Measurements from ENCODE around the gene ANO4. TPM values are rescaled to one million over a fixed set of nuclear protein-coding genes. Genes with fewer than 3 reads are reported as not detected.

Gene ANO4
- polyA plus RNA-seq, 1 donor (not counting 4 experiments of a cell fraction or from before 2014, with no cell fraction given) = 18.1 TPM

DNA sequence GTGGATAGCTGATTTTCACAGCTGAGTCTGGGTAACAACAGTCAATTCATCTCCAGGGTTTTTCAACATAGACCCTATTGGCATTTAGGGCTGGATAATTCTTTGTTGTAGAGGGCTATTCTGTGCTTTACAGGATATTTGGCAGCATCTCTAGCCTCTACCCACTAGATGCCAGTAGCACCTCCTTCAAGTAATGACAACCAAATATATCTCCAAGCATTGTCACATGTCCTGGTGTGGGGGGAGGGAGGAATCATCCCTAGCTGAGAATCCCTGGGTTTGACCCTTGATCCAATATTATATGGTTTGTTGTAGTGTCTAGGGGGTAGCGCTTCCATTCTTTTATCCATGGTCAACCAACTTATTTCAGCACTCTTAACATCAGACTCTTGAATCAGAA, 157.2 kb downstream of the ANO4 start:
- no peaks in the 10 kb centered on the region for H4K20me1 ChIP-seq (ENCODE audit: control insufficient read depth, extremely low read depth, insufficient read depth, low read length)
- FAIRE-seq (no peak), DNase-seq (ENCODE audit: low read depth, low spot score) (no peak)
- TF ChIP-seq CTCF (optimal IDR thresholded peaks at IDR 0.05 in 1 of 3, IDR thresholded peaks at IDR 0.05 in 1 of 3, conservative IDR thresholded peaks at IDR 0.05 in 1 of 3; ENCODE audit: extremely low read depth in 1 of 3, insufficient read depth in 2 of 3, low read length in 3 of 3) (no peak), EZH2 (IDR thresholded peaks at IDR 0.05; ENCODE audit: low read length) (no peak)
- no peaks in the 10 kb centered on the region for H3K79me2 ChIP-seq (ENCODE audit: control insufficient read depth, insufficient read depth, low read length)
- H3K27ac ChIP-seq (ENCODE audit: control insufficient read depth, insufficient read depth, low read length) = no peak overlapping the region
- no peaks in the 10 kb centered on the region for H3K9me1 ChIP-seq (ENCODE audit: control insufficient read depth, extremely low read depth, insufficient read depth, low read length)
- H3K9ac ChIP-seq (ENCODE audit: control insufficient read depth, extremely low read depth, insufficient read depth, low read length) = no peak overlapping the region
- H3K4me1 ChIP-seq (ENCODE audit: control insufficient read depth, extremely low read depth, insufficient read depth, low read length) = no peaks in the 10 kb centered on the region
- no peak overlapping the region for H3K4me2 ChIP-seq (ENCODE audit: control insufficient read depth, extremely low read depth, insufficient read depth, low read depth, low read length)
- no peaks in the 10 kb centered on the region for H3K9me3 ChIP-seq (ENCODE audit: control insufficient read depth, low read depth, low read length)
- dilution Hi-C loops (cut with MboI; ENCODE audit: extremely low pct_ligation_motif_present, low sequenced_read_pairs) = no loop called here
- H2AFZ ChIP-seq (ENCODE audit: control insufficient read depth, low read length) = no peak overlapping the region
- H3K36me3 ChIP-seq (ENCODE audit: control insufficient read depth in 2 of 2, extremely low read depth in 1 of 2, insufficient read depth in 2 of 2, low read length in 2 of 2) = no peaks in the 10 kb centered on the region
- no peak overlapping the region for H3K4me3 ChIP-seq (ENCODE audit: control insufficient read depth in 2 of 3, extremely low read depth in 1 of 3, insufficient read depth in 2 of 3, low read depth in 1 of 3, low read length in 3 of 3)
- no peaks in the 10 kb centered on the region for H3K27me3 ChIP-seq (ENCODE audit: control insufficient read depth, extremely low read depth, insufficient read depth, low read length)

- Histone ChIP-seq H3K9me3 (ENCODE audit: control insufficient read depth, low read depth, low read length) (no peaks in the 10 kb centered on the region), H3K27me3 (ENCODE audit: control insufficient read depth, extremely low read depth, insufficient read depth, low read length) (no peaks in the 10 kb centered on the region), H3K4me2 (ENCODE audit: control insufficient read depth, extremely low read depth, insufficient read depth, low read depth, low read length) (no peak overlapping the region), H3K79me2 (ENCODE audit: control insufficient read depth, insufficient read depth, low read length) (no peaks in the 10 kb centered on the region), H3K9ac (ENCODE audit: control insufficient read depth, extremely low read depth, insufficient read depth, low read length) (no peak overlapping the region), H3K9me1 (ENCODE audit: control insufficient read depth, extremely low read depth, insufficient read depth, low read length) (no peaks in the 10 kb centered on the region), H3K36me3 (ENCODE audit: control insufficient read depth in 2 of 2, extremely low read depth in 1 of 2, insufficient read depth in 2 of 2, low read length in 2 of 2) (no peaks in the 10 kb centered on the region), H3K4me3 (ENCODE audit: control insufficient read depth in 2 of 3, extremely low read depth in 1 of 3, insufficient read depth in 2 of 3, low read depth in 1 of 3, low read length in 3 of 3) (no peak overlapping the region), H2AFZ (ENCODE audit: control insufficient read depth, low read length) (no peak overlapping the region), H4K20me1 (ENCODE audit: control insufficient read depth, extremely low read depth, insufficient read depth, low read length) (no peaks in the 10 kb centered on the region), H3K4me1 (ENCODE audit: control insufficient read depth, extremely low read depth, insufficient read depth, low read length) (no peaks in the 10 kb centered on the region), H3K27ac (ENCODE audit: control insufficient read depth, insufficient read depth, low read length) (no peak overlapping the region)
- FAIRE-seq (no peak), DNase-seq (ENCODE audit: low read depth, low spot score) (no peak)
- dilution Hi-C loops (cut with MboI; ENCODE audit: extremely low pct_ligation_motif_present, low sequenced_read_pairs) = no loop called here
- no peak for TF ChIP-seq EZH2 (IDR thresholded peaks at IDR 0.05; ENCODE audit: low read length)
- TF ChIP-seq CTCF (optimal IDR thresholded peaks at IDR 0.05 in 1 of 3, IDR thresholded peaks at IDR 0.05 in 1 of 3, conservative IDR thresholded peaks at IDR 0.05 in 1 of 3; ENCODE audit: extremely low read depth in 1 of 3, insufficient read depth in 2 of 3, low read length in 3 of 3) = no peak
Measured at GRCh38 chr12:100953217-100953616, 158.6 kb downstream of the ANO4 start.

All from keratinocyte (primary cell).